ENCODE data around the gene COBL. TPM values are rescaled to one million over a fixed set of nuclear protein-coding genes. Genes with fewer than 3 reads are reported as not detected.

The COBL gene
- total and polyA plus RNA-seq, 10 of the 15 experiments (the other 5 are each of a cell fraction or from before 2014, with no cell fraction given): 0.21 TPM; not detected in 9

GRCh38 chr7:51101111-51101757, 215.4 kb downstream of the COBL start:
- H3K9ac ChIP-seq (ENCODE audit: control insufficient read depth, insufficient read depth, low read length): no peak overlapping the region
- no peaks in the 10 kb centered on the region for H4K20me1 ChIP-seq (ENCODE audit: control insufficient read depth, insufficient read depth)
- no peak overlapping the region for H3K27ac ChIP-seq (ENCODE audit: control insufficient read depth, insufficient read depth)
- ATAC-seq (no peak), FAIRE-seq (no peak), DNase-seq (ENCODE audit: low read depth, low spot score) (no peak)
- ChIA-PET RAD21 (ENCODE audit: unreplicated experiment) (no interaction called here), POLR2A (no interaction called here), SMC1A (ENCODE audit: uncharacterized antibody, unreplicated experiment) (no interaction called here), CTCF (no interaction called here)
- H2AFZ ChIP-seq (ENCODE audit: control insufficient read depth, low read depth, low read length): no peak overlapping the region
- in situ Hi-C loops (cut with MboI) (no loop called here), intact Hi-C loops (cut with micrococcal nuclease; ENCODE audit: unreplicated experiment) (no loop called here)
- H3K79me2 ChIP-seq (ENCODE audit: control insufficient read depth, insufficient read depth, low read length): no peaks in the 10 kb centered on the region
- no peak overlapping the region for H3K4me2 ChIP-seq (ENCODE audit: control insufficient read depth, insufficient read depth)
- no peaks in the 10 kb centered on the region for H3K36me3 ChIP-seq (ENCODE audit: control insufficient read depth in 2 of 2, insufficient read depth in 2 of 2, low read length in 1 of 2)
- H3K27me3 ChIP-seq (replicated peaks in 1 of 2; ENCODE audit: control insufficient read depth in 2 of 2, insufficient read depth in 2 of 2, low read length in 1 of 2): no peaks in the 10 kb centered on the region
- WGBS (ENCODE audit: insufficient coverage, insufficient replicate concordance, low lambda C conversion rate, missing lambda C conversion rate): 33% methylated on average over 1 of the region's 1 CpG
- no peaks in the 10 kb centered on the region for H3K9me3 ChIP-seq (replicated peaks; ENCODE audit: control insufficient read depth, insufficient read depth, low read length)
- BruUV-seq (replicated peaks): no TSS peak
- TF ChIP-seq MEF2A (IDR thresholded peaks at IDR 0.05; ENCODE audit: insufficient read depth, low read depth, low read length) (no peak), MEF2B (IDR thresholded peaks at IDR 0.05; ENCODE audit: partially characterized antibody, poor library complexity, severe bottlenecking) (no peak), REST (IDR thresholded peaks at IDR 0.05; ENCODE audit: low read depth, low read length) (no peak), EP300 (IDR thresholded peaks at IDR 0.05; ENCODE audit: borderline replicate concordance in 1 of 2, control insufficient read depth in 1 of 2, low read depth in 2 of 2, low read length in 2 of 2) (no peak), FOXK2 (IDR thresholded peaks at IDR 0.05) (no peak), E2F8 (IDR thresholded peaks at IDR 0.05; ENCODE audit: low read depth, partially characterized antibody) (no peak), E2F4 (IDR thresholded peaks at IDR 0.05; ENCODE audit: low read depth, low read length) (no peak), HDAC2 (IDR thresholded peaks at IDR 0.05) (no peak), BRCA1 (IDR thresholded peaks at IDR 0.05; ENCODE audit: low read depth, low read length) (no peak), RFX5 (IDR thresholded peaks at IDR 0.05; ENCODE audit: low read depth, low read length) (no peak), PBX3 (IDR thresholded peaks at IDR 0.05; ENCODE audit: insufficient replicate concordance, low read depth, low read length) (no peak), GATAD2B (conservative IDR thresholded peaks at IDR 0.05; ENCODE audit: low read depth) (no peak), RBBP5 (conservative IDR thresholded peaks at IDR 0.05) (no peak), EGR1 (IDR thresholded peaks at IDR 0.05; ENCODE audit: borderline replicate concordance in 1 of 2, low read depth in 2 of 2, low read length in 2 of 2) (no peak)
- no peak overlapping the region for H3K4me3 ChIP-seq
- H3K4me1 ChIP-seq (ENCODE audit: control insufficient read depth, insufficient read depth, low read length): no peaks in the 10 kb centered on the region

Data from GM12878 (cell line).